Central memory CD4-positive, alpha-beta T cell (primary cell): ENCODE measurements around the gene TEX26.

Experiments used
- DNase-seq: peaks from one replicate; pipeline ENCODE4 v3.0.0; 2022

TEX26 gene

DNA sequence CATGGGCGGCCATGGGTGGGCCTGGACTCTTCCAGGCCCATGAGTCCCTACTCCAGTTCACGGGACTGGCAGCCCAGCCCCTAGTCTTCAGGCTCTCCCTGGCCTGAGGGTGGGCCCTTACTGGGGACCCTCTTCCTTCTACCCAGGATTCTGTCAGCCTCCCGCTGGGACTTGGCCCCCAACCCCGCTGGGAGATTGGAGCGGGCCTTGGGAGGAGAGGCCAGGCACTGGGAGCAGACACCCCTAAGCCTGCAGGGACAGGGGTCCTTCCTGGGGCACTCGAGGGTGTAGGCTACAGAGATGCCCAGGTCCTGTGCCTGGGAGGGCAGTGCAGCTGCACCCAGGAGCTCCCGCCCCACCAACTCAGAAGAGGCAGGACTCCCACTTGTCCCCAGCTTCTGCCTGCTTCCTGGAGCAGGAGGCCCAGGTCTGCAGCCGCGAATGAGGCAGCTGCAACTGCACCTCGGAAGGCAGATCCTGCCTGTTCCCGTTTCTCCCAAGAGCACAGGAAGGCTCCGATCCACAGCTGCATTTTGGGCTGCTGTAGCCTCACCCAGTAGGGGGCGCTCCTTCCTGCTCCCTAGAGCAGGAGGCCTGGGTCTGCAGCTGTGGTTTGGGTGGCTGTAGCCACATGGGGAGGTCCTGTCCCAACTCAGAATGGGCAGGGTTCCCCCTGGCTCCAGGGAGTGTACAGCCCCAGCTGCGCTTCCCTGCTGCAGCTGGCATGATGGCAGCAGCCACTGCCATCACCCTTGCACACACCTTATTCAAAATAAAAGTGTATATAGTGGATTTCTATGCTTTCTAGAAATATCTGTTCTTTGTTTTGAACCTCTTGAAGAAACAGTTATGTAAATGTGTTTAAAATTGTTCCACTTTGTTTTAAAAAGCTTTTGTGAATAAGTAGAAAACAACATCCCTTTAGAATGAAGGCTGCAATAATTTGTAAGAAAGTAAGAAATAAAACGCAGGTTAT is 46.8 kb downstream of the TEX26 start:
- peak; percentile 3 for DNase-seq

DNA sequence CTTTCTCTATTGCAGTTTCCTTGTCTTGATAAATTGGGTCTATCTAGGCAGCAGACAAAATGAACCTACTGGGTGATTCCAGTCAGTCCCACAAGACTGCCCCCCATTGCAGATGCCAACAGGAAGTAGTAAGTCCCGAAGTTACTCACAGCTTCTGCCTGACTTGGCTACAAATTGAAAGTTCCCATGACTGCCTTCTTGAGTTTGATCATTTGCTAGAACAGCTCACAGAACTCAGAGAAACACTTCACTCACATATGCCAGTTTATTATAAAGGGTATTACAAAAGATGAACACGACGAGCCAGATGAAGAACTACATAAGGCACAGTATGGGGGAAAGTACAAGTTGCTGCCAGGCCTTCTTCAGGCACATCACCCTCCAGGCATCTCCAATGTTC is 50.0 kb downstream of the TEX26 start:
- DNase-seq, result no peak

DNA sequence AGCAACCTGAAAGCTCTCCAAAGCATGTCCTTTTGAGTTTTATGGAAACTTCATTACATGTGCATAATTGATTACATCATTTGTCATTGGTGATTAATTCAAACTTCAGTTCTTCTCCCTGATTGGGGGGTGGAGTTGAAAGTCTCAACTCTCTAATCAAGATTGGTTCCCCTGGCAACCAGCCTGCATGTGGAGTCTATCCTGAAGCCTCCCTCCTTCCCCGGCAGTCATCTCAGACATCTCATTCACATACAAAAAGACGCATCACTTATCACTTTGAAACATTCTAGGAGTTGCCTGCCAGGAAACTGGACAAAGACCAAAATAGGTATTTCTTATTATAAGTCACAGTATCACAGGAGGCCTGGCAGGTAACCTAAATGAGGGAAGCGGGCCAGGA is 50.5 kb downstream of the TEX26 start:
- DNase-seq, result no peak

DNA sequence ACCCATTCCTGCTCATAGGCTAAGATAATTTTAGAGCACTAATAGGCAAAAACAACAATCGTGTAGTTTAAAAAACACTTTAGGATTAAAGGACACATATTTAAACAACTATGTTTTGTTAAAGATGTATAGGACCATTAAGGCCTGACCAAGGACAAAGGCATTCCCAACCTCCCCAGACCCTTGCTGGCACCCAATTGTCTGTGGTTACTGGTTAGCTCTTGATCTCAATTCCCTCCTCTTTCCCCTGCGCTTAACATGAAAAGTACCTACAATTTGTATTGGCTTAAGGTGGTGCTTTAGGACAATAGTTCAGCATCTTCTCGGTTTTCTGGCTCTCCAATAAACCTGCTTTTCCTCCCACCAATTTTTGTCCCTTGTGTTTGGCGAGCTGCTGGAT is 51.0 kb downstream of the TEX26 start:
- no peak for DNase-seq

DNA sequence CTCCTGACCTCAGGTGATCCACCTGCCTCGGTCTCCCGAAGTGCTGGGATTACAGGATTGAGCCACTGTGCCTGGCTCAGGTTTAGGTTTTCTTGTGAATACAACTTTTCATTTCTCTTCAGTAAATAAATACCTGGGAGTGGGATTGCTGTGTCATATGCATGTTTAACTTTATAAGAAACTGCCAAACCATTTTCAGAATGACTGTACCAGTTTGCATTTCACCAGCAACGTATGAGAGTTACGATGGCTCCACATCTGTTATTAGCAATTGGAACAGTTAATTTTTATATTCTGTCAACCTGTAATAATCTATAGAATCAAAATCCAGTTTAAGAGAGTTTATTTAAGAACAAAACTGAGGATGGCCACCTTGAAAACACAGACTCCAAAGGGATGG is 52.2 kb downstream of the TEX26 start:
- no peak for DNase-seq

DNA sequence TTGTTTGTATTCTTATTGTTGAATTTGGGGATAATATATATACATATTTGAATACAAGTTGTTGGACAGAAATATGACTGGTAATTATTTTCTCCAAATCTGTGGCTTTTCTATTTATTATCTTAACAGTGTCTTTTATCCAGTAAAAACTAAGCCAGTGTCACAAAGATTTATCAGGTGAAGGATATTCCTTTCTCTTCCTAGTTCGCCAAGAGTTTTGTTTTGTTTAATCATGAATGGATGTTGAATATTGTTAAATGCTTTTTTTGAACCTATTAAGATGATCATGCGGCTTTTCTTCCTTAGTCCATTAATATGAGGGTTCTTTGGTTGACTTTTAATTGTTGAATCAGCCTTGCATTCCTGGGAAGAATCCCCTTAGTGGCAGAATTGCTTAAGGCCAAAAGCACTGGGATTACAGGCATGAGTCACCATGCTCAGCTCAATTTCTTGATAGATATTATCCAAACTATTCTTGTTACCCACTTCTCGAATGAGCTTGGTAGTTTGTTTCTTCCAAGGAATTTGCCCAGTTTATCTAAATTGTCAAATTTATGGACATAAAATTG is 53.3 kb downstream of the TEX26 start:
- no peak for DNase-seq

DNA sequence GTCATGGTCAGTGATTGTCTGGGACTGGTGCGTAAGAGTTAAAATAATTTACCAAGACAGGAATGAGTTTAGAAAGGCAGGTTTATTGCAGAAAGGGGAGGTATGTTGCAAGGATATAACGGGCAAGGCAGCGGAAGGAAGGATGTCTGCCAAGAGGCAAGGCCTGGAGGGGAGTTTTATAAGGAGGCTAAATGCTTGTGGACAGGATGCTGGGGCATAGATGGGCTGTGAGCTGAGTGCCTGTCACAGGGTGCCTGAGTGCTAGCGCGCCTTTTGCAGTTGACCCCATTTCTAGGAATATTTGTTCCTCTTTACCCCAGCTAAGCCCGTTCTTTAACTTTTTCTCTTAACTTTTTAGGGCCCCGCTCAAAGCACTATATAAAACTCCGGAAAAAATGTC is 58.7 kb downstream of the TEX26 start:
- DNase-seq, result no peak

DNA sequence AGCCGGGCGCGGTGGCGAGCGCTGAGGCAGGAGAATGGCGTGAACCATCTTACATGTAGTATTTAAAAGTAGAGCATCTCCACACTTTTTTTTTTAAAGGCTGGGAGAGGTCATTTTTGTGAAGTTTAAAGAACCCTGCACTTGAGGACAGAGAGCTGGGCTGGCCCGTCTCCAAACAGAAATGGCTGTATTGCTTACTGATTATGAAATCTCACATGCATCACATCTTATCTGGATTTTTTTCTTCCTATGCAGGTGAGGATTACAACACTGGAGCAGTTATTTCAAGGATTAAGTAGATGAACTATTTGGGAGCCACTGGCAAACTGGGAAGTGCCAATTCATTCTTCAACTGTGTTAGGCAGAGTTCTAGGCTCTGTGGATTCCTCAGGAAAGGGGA is 59.5 kb downstream of the TEX26 start:
- DNase-seq, result no peak

DNA sequence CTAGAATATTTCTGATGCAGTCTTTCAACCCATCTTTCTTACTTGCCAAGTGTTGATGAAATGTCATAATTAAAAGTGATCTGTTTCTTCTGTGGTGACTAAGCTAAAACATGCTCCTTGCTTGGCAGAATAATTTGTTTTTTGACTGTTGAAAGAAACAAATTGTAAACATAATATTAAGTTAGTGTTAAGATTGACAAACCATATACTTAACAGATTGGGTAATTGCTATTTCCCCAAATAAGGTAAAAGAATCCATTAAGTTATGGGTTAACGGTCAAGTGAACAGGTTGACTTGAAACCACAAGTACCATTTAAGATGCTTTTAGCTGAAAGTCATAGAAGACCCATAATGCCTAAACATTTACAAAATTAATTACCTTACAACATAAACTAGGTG is 62.9 kb downstream of the TEX26 start:
- no peak for DNase-seq

DNA sequence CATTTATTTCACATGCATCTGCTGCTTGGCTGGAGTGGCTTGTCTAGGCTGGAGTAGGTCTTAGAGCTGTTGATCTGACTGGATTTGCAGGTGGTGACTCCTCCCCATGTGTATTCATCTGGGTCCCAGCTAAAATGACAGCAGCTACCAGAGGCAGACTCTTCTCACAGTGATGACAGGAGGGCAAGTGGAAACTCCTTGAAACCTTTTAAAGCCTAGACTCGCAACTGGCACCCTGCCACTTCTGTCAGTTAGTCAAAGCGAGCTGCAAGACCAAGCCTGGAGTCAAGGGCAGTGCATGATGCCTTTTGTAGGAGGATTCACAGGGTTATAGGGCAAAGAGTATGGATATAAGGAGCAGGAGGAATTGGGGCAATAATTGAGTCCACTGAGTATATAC is 65.2 kb downstream of the TEX26 start:
- DNase-seq, result no peak

DNA sequence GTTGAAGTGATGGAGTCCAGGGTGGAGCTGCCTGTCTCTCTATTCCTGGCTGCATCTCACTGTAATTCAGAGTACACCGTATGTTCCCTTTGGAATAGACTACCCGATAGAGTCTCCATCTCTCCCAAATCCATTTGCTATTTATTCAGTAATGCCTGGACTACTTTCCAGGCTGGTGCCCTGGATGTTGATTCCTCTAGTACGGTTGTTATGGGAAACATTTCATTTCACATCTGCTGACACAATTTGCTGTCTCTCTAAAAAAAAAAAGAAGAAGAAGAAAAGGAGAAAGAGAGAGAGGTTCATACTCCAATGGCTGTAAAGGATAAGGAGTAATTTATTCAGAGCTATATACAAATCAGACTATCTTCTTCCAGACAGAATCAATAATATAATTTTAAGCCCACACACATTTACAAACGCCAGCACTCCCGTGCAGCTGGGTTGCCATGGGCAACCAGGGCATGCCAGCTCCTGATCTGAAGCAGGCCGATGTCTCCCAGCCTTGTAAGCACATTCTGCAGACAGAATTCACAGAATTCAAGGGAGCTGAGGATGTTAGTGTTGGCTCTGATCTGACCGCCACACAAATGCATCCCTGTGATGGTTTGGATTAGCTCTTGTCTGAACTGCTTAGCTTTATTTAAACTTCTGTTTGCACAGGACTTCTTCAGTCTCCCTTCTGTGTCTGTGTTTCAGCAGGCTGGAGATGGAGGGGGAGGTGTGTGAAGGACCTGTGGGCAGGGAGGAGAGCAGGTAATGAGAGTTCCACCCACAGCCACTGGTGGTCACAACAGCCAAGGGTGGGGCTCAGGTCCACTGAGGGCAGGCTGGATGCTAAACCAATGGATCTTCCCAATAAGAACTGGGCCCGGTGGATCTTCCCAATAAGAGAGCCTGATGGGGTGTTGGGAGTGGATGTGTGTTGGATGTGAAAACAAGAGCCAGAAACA is 66.0 kb downstream of the TEX26 start:
- DNase-seq, result no peak

DNA sequence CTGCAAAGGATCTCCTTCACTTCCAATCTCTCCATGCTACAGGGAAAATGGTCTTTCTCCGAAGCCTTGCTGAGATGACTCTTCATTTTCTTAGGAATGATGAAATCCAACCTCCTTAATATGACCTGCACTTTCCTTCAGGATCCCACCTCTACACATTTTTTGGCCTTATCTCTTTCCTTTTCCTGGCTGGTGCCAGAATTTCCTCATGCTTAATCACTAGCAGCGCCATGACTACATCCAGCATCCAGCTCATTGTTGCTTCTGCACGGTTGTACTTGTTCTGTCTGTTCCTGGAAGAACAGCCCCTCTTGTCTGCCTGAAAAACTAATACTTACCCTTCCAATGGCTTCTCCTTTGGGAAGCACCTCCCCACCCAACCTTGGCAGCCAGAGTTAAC is 68.4 kb downstream of the TEX26 start:
- DNase-seq, result no peak

DNA sequence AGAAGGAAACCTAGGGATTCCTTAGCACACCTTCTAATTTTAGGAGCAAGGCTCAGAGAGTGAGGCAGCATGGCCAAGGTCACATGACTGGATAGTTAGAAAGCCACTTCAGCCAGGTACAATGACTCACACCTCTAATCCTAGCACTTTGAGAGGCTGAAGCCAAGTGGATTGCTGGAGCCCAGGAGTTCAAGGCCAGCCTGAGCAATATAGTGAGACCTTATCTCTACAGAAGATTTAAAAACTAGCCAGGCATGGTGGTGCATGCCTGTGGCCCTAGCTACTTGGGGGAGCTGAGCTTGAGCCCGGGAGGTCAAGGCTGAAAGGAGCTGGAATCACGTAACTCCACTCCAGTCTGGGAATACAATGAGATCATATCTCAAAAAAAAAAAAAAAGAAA is 69.2 kb downstream of the TEX26 start:
- DNase-seq, result no peak

DNA sequence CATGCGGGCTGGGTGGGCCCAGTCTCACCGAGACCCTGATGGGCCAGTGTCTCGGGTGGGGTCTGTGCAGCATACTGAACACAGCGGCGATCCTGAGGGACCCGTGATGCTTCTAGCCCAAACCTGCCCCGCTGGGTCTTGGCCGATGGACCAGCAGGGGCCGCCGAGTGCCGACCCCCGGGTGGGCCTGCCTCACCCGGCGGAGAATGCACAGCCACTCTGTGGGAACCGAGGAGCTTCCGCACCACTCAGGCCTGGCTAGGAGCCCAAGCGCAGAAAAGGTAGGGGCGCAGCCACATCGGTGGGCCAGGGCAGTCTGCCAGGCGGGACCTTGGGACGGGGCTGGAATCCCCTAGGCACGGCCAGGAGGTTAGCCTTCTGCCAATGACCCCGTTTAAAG is 72.6 kb downstream of the TEX26 start:
- DNase-seq, result no peak

DNA sequence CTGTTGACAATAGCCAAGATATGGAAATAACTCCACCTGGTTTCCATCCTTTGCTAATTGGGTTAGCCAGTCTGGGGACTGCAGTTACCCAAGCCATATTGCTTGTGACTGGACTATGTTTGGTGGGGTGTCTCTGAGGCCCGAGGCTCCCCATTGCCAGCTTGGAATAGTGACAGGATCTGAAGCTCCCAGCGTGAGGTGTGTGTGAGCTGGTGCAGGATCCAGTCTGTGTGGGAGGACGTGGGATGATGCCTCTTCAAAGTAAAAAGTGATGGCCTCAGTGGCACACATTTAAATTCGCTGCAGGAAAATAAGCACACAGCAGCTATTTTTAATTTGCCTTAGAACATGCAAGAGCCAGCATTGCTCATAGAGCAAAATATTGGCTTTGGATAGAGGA is 75.0 kb downstream of the TEX26 start:
- no peak for DNase-seq

DNA sequence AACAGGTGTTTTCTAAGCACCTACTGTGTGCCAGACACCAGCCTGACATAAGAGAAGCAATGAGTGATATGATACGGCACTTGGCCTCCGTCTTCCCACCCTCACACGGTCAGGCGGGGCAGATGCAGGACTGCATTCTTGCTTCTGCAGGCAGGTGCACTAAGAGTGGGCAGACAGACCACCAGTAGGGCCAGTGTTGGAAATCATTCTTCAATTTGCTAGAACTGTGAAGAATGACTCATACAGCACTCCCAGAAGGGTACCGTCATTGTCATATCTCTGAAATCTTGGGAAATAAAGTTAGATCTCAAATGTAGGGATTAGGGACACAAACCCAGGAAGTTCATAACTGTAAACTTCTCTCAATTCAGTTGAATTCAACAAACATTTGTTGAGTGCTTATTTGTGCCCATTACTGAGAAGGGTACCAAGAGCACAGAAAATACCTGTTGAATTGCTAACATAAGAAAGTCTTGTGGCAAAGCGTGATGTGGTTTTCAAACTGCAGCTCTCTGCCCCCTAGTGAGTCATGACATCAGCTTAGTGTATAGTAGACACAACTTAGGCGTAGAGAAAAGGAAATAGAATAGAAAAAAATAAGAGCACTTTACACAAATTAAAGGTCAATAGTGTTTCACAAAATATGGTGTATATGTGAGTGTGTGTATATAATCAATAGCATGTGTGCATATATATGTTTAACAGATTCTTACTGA is 76.1 kb downstream of the TEX26 start:
- no peak for DNase-seq

DNA sequence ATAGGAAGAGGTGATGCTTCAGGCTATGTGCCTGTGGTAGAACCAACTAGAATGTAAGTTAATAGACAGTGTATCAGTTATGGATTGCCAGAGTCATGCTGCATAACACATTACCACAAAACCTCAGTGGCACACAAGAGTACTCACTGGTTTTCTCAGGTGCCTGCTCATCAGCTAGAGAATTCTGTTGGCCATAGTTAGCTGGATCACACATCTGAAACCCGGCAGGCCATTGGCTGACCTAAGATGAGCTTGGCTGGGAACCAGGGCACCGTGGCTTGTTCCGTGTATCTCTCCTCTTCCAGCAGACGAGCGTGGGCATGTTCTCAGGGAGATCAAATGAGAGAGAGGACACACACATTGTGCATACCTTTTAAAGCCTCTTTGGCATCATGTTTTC is 76.7 kb downstream of the TEX26 start:
- DNase-seq, result no peak

DNA sequence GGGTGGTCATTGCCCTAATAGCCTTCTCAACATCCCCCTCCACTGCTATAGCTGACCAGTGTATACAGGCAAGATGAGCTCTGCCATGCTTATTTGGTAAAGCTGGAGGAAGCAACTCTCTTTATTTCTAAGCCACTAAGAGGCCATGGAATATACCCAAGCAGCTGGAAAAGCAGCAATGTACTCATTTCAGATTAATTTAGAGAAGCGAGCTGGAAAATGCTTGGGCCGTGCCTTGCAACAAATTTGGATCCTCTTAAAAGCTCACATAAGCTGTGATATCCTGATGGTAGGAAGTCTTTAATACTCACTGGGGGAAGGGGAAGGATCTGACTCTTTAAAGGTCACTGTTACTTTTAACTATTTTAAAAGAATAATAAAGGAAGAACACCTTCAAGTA is 77.8 kb downstream of the TEX26 start:
- DNase-seq, result no peak

DNA sequence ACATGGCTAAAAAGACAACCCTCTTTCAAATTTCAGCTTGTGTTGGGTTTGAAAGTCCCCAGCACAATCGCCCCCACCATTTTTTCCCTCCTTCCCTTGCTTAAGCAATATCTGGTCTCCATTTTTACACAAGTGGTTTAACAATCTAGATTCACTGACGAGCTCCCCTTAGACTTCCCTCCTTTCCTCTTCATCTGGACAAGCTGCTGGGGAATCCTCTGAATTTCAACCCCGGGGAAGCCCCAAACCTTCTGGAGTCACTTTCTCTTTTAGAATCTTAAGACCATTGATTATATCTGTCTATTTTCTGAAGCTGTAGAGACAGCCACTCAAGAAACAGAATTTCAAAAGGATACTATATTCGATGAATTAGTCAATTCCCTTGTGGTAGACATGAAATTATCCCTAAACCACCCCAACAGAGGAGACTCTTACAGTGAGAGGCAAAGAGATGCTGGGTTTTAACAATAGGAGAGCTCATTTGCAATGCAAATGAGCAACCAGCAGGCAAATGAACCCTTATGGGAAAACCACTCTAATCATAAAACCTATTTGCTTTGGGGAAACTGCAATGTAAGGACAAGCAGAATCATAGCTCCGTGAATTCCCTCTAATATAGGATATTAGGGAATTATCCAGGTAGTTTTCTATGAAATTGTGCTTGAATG is 78.9 kb downstream of the TEX26 start:
- DNase-seq, result no peak

DNA sequence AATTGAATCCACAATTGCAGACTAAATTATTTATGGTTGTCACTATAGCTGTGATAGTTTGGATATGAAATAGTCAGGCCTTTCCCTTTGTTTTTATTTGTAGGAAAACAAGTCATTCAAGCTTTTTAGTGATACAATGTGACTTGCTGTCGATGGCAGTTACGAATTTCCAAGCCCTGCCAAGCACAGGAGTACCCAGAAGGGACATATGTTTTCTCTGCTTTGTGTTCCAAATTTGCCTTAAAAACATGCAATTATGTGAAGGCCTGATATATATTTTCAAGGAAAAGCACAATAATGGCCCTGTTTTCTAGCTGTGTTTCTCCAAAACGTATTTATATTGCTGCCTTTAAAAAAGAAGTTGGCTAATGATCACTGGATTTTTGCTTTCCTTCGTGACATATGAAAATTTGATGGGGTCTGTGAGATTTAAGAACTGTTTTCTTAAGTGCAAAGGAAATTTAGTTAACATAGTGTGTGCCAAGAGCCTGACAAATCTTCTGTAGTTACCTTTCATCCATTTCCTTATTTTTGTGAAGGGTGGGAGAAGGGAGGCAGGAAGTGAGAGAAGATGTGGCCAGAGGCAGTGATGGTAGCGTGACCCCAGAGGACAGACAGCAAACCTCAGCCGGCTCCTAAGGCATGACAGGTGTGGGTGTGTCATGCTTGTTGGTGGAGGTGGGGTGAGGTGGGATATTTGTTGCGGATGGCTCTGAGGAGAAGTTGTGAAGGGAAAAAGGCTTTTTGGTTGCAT is 79.6 kb downstream of the TEX26 start:
- no peak for DNase-seq

DNA sequence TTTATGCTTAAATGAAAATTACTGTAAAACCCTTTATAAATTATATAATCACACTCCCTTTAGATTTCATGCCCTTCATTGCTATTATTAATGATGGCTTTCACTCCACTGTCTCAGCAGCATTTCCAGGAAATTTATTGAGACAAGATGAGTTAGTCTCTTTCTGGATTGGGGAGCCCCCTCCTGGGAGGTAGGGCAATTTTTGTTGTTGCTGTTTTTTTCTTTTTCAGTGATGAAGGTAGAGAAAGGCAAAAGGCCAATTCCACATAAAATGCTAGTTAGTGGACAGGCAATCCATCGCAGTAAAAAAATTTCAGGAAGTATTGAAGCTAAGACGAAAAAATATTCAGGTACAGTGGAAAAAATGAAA is 80.2 kb downstream of the TEX26 start:
- no peak for DNase-seq
